HCT116 (cell line): ENCODE measurements around the gene LRRC46. TPM values are rescaled to one million over a fixed set of nuclear protein-coding genes. Genes with fewer than 3 reads are reported as not detected.

Experiments
- ATAC-seq: fragments of 200-7000 bp; cut with Tn5 transposase; 2 replicates; pipeline ENCODE4 v1.9.1; 2020; ENCODE audit warnings: mild to moderate bottlenecking, moderate library complexity
- BruUV-seq: library from RNA; stranded (reverse); fragments of 400-500 nt; replicated peaks from 2 replicates; lab custom pipeline; 2021; lab: Mats Ljungman, UMichigan
- CTCF ChIA-PET: fragments of 300-600 bp; sonication (Branson Sonifier 250); formaldehyde crosslinking; loops from one replicate; lab custom pipeline; 2021; ENCODE audit warnings: antibody characterized with exemption; lab: Charles Lee
- POLR2A ChIA-PET: fragments of 300-600, 350-600 bp; sonication (Branson Sonifier 250); formaldehyde crosslinking; loops from one replicate; lab custom pipeline; 2021; ENCODE audit warnings: antibody characterized with exemption; lab: Charles Lee
- RAD21 ChIA-PET, 2 experiments: fragments of 300-600 bp; sonication (Branson Sonifier 250); formaldehyde crosslinking; loops; one replicate each; lab custom pipeline; 2023; ENCODE audit warnings: low total read pairs in 2 of 2; ENCODE audit not compliant: uncharacterized antibody in 2 of 2, unreplicated experiment in 2 of 2, low non-redundant PET in 1 of 2; lab: Charles Lee
- DNase-seq: peaks from one replicate; pipeline ENCODE4 v3.0.0-alpha.2; 2010; ENCODE audit warnings: low read depth, low spot score
- H2AFZ ChIP-seq: fragments of 200-600 bp; shearing (Covaris generic), sonication (generic); 2 replicates; pipeline ENCODE4 v1.6.1; 2017; ENCODE audit warnings: low read depth, mixed run types, mixed read lengths, antibody characterized with exemption, low read length; ENCODE audit not compliant: poor library complexity, severe bottlenecking
- H3K27ac ChIP-seq: 2 replicates; pipeline ENCODE4 v1.5.1; 2012; ENCODE audit warnings: low read depth, low read length
- H3K27me3 ChIP-seq: fragments of 200-600 bp; sonication (generic); 2 replicates; pipeline ENCODE4 v1.6.1; 2016; ENCODE audit warnings: mixed run types, low read length, mixed read lengths; ENCODE audit not compliant: insufficient read depth
- H3K36me3 ChIP-seq, 2 experiments: fragments of 200-500 bp in 1 of 2; fragments of 200-600 bp in 1 of 2; sonication (Bioruptor generic) in 1 of 2; sonication (generic) in 1 of 2; 2 replicates each; pipeline versions ENCODE4 v1.5.1 to v1.6.1; 2014 to 2016; ENCODE audit warnings: low read length in 2 of 2, inconsistent platforms in 1 of 2, mixed read lengths in 1 of 2, mixed run types in 1 of 2; ENCODE audit not compliant: insufficient read depth in 2 of 2, control insufficient read depth in 1 of 2
- H3K4me1 ChIP-seq, 2 experiments: fragments of 200-600 bp in 1 of 2; sonication (generic) in 1 of 2; 2 replicates each; pipeline versions ENCODE4 v1.5.1 to v1.6.1; 2012 to 2017; ENCODE audit warnings: low read length in 2 of 2, inconsistent platforms in 1 of 2, mild to moderate bottlenecking in 1 of 2, mixed read lengths in 1 of 2, mixed run types in 1 of 2, moderate library complexity in 1 of 2; ENCODE audit not compliant: insufficient read depth in 2 of 2, control insufficient read depth in 1 of 2
- H3K4me2 ChIP-seq: fragments of 200-600 bp; sonication (generic); 2 replicates; pipeline ENCODE4 v1.6.1; 2017; ENCODE audit warnings: mixed run types, low read length, mixed read lengths
- H3K4me3 ChIP-seq, 2 experiments: fragments of 200-600 bp in 1 of 2; sonication (generic) in 1 of 2; replicated peaks in 1 of 2; 2 replicates each; pipeline ENCODE4 v1.5.1; 2011 to 2016; ENCODE audit warnings: low read length in 2 of 2, control low read depth in 1 of 2, low read depth in 1 of 2, mild to moderate bottlenecking in 1 of 2, mixed read lengths in 1 of 2, mixed run types in 1 of 2
- H3K79me2 ChIP-seq: fragments of 200-600 bp; sonication (generic); 2 replicates; pipeline ENCODE4 v1.6.1; 2017; ENCODE audit warnings: mild to moderate bottlenecking, mixed run types, low read length, moderate library complexity, mixed read lengths; ENCODE audit not compliant: insufficient read depth
- H3K9ac ChIP-seq: fragments of 200-600 bp; sonication (generic); 2 replicates; pipeline ENCODE4 v1.6.1; 2016; ENCODE audit warnings: low read length, mixed read lengths
- H3K9me2 ChIP-seq: fragments of 200-600 bp; sonication (generic), shearing (Covaris generic); 2 replicates; pipeline ENCODE4 v1.6.1; 2017; ENCODE audit warnings: mixed run types, mild to moderate bottlenecking, moderate library complexity; ENCODE audit not compliant: insufficient read depth
- H3K9me3 ChIP-seq, 2 experiments: fragments of 200-500 bp in 1 of 2; fragments of 200-600 bp in 1 of 2; sonication (Bioruptor generic) in 1 of 2; sonication (generic) in 1 of 2; 2 replicates each; pipeline ENCODE4 v1.6.1; 2014 to 2017; ENCODE audit warnings: low read length in 2 of 2, mixed read lengths in 2 of 2, inconsistent platforms in 1 of 2, low read depth in 1 of 2, mild to moderate bottlenecking in 1 of 2, mixed run types in 1 of 2, moderate library complexity in 1 of 2; ENCODE audit not compliant: control insufficient read depth in 1 of 2, insufficient read depth in 1 of 2
- H4K20me1 ChIP-seq: fragments of 200-600 bp; sonication (generic), shearing (Covaris generic); 2 replicates; pipeline ENCODE4 v1.6.1; 2017; ENCODE audit warnings: mixed run types, mild to moderate bottlenecking, moderate library complexity; ENCODE audit not compliant: insufficient read depth
- ATF3 ChIP-seq: IDR thresholded peaks from 2 replicates; pipeline ENCODE4 v1.6.1; 2012
- CEBPB ChIP-seq: IDR thresholded peaks from 2 replicates; pipeline ENCODE4 v1.6.1; 2012; ENCODE audit warnings: low read depth
- CTCF ChIP-seq, 3 experiments: fragments of 200-600 bp in 1 of 3; sonication (generic) in 1 of 3; IDR thresholded peaks in 2 of 3; conservative IDR thresholded peaks in 1 of 3; 2 replicates each; pipeline ENCODE4 v1.5.1; 2012 to 2017; ENCODE audit warnings: low read depth in 2 of 3, low read length in 2 of 3, antibody characterized with exemption in 1 of 3, borderline replicate concordance in 1 of 3, control low read depth in 1 of 3, mild to moderate bottlenecking in 1 of 3, mixed read lengths in 1 of 3, mixed run types in 1 of 3, moderate library complexity in 1 of 3; ENCODE audit not compliant: insufficient read depth in 1 of 3
- EGR1 ChIP-seq: IDR thresholded peaks from 2 replicates; pipeline ENCODE4 v1.6.1; 2012; ENCODE audit warnings: low read depth
- JUND ChIP-seq: IDR thresholded peaks from 2 replicates; pipeline ENCODE4 v1.6.1; 2012
- RAD21 ChIP-seq: IDR thresholded peaks from 2 replicates; pipeline ENCODE4 v1.6.1; 2012; ENCODE audit warnings: low read depth, mild to moderate bottlenecking
- SIN3A ChIP-seq: IDR thresholded peaks from 2 replicates; pipeline ENCODE4 v1.6.1; 2012; ENCODE audit warnings: low read depth
- SP1 ChIP-seq: IDR thresholded peaks from 2 replicates; pipeline ENCODE4 v1.6.1; 2012; ENCODE audit warnings: low read depth
- SRF ChIP-seq: IDR thresholded peaks from 2 replicates; pipeline ENCODE4 v1.6.1; 2012; ENCODE audit warnings: low read depth
- ZNF274 ChIP-seq: fragments of 200-500 bp; sonication (Bioruptor generic); IDR thresholded peaks from 2 replicates; pipeline ENCODE4 v1.6.1; 2014; ENCODE audit warnings: mild to moderate bottlenecking, low read depth, low read length, inconsistent platforms
- intact Hi-C: fragments of 100-400 bp; cut with micrococcal nuclease; formaldehyde crosslinking; loops from 2 replicates; pipeline ENCODE4 v1.10.0; 2022
- total RNA-seq: library from RNA; stranded (reverse); gene quantifications from one replicate; pipeline ENCODE4 v1.2.1, GENCODE V29; 2021; ENCODE audit not compliant: unreplicated experiment
- TF ChIP-seq, protein P1 (sequence below): IDR thresholded peaks from 2 replicates; pipeline ENCODE4 v1.6.1; 2011; ENCODE audit warnings: mild to moderate bottlenecking, low read length, moderate library complexity; ENCODE audit not compliant: insufficient replicate concordance; ENCODE audit errors: extremely low read depth
- TF ChIP-seq, protein P2 (sequence below): IDR thresholded peaks from 2 replicates; pipeline ENCODE4 v1.6.1; 2012; ENCODE audit warnings: low read depth
- TF ChIP-seq, protein P3 (sequence below): IDR thresholded peaks from 2 replicates; pipeline ENCODE4 v1.6.1; 2012

LRRC46 gene
- total RNA-seq, 1 experiment from 2014 or later = 0.76 TPM

DNA sequence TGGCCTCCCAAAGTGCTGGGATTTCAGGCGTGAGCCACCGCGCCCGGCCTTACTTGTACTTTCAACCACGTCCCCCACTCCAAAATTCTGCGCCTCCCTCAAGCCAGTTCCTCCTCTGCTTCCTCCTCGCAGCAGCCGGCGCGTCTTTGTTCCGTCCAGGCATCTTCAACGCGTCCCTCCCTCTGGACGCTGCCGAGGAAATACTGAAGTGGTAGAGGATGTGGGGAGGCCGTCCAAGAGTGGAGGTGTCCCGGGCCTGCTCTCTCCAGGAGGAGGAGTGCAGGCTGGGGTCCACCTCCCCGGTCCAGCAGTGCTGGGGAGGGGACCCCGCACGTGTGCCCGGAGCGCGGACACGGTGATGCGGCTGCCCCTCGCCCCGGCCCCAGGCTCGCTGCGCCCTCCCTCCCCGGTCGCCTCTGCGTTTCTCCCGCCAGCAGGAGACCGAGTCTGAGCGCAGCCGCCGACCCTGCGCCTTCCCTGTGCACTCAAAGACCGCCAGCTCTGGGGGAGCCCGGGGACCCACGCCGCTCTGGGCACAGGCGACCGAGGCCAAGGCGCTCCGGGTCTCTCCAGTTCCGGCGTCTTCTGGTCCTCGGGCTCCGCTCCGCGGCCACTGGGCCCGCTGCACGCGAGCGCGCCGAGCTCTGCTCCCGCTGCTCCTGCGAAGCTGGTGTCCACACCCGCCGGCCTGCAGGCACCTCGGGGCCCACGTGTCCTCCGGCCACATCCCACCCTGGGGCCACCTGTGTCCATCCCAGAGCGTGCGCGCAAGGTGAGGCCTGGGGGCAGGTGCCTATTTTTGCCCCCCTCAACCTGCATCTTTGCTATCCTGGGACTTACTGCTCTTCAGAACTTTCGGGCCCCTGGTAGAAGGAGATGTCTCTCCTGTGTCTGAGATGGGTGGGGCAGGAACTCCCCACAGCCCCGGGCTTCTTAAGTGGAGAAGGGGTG lies 41.6 kb upstream of the LRRC46 start:
- H3K9me2 ChIP-seq = no peaks in the 10 kb centered on the region
- H3K9ac ChIP-seq = no peak overlapping the region
- ChIA-PET POLR2A (interaction anchor here (0.7 kb wide), 1 partner anchor 12 kb away, joined by 3 read pairs; no protein-coding TSS in a partner anchor), CTCF (no interaction called here), RAD21 (no interaction called here)
- H3K4me1 ChIP-seq = peaks cover 0 to 4% of the 10 kb centered on the region in 2 experiments; a peak in 1 of 4 replicates
- H4K20me1 ChIP-seq = no peaks in the 10 kb centered on the region
- peaks cover 55% of the 10 kb centered on the region for H3K27me3 ChIP-seq
- no TSS peak for BruUV-seq
- DNase-seq = no peak
- H3K79me2 ChIP-seq = no peaks in the 10 kb centered on the region
- TF ChIP-seq SP1 (no peak), SRF (no peak), ZNF274 (no peak), ATF3 (no peak), JUND (no peak), EGR1 (no peak), CTCF (IDR thresholded peaks at IDR 0.05 in 2 of 3, conservative IDR thresholded peaks at IDR 0.05 in 1 of 3; ENCODE audit: borderline replicate concordance in 1 of 3, insufficient read depth in 1 of 3, low read depth in 2 of 3, low read length in 2 of 3) (peak in 2 of 3 experiments; percentile 39 to 42; a peak in 4 of 6 replicates), CEBPB (no peak), RAD21 (peak; percentile 56), SIN3A (no peak)
- TF ChIP-seq, protein P1, sequence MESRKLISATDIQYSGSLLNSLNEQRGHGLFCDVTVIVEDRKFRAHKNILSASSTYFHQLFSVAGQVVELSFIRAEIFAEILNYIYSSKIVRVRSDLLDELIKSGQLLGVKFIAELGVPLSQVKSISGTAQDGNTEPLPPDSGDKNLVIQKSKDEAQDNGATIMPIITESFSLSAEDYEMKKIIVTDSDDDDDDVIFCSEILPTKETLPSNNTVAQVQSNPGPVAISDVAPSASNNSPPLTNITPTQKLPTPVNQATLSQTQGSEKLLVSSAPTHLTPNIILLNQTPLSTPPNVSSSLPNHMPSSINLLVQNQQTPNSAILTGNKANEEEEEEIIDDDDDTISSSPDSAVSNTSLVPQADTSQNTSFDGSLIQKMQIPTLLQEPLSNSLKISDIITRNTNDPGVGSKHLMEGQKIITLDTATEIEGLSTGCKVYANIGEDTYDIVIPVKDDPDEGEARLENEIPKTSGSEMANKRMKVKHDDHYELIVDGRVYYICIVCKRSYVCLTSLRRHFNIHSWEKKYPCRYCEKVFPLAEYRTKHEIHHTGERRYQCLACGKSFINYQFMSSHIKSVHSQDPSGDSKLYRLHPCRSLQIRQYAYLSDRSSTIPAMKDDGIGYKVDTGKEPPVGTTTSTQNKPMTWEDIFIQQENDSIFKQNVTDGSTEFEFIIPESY = no peak
- TF ChIP-seq, protein P2, sequence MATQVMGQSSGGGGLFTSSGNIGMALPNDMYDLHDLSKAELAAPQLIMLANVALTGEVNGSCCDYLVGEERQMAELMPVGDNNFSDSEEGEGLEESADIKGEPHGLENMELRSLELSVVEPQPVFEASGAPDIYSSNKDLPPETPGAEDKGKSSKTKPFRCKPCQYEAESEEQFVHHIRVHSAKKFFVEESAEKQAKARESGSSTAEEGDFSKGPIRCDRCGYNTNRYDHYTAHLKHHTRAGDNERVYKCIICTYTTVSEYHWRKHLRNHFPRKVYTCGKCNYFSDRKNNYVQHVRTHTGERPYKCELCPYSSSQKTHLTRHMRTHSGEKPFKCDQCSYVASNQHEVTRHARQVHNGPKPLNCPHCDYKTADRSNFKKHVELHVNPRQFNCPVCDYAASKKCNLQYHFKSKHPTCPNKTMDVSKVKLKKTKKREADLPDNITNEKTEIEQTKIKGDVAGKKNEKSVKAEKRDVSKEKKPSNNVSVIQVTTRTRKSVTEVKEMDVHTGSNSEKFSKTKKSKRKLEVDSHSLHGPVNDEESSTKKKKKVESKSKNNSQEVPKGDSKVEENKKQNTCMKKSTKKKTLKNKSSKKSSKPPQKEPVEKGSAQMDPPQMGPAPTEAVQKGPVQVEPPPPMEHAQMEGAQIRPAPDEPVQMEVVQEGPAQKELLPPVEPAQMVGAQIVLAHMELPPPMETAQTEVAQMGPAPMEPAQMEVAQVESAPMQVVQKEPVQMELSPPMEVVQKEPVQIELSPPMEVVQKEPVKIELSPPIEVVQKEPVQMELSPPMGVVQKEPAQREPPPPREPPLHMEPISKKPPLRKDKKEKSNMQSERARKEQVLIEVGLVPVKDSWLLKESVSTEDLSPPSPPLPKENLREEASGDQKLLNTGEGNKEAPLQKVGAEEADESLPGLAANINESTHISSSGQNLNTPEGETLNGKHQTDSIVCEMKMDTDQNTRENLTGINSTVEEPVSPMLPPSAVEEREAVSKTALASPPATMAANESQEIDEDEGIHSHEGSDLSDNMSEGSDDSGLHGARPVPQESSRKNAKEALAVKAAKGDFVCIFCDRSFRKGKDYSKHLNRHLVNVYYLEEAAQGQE = no peak
- TF ChIP-seq, protein P3, sequence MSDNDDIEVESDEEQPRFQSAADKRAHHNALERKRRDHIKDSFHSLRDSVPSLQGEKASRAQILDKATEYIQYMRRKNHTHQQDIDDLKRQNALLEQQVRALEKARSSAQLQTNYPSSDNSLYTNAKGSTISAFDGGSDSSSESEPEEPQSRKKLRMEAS = peak; percentile 45; the same call in 1 of the 2 replicates
- H2AFZ ChIP-seq = no peak overlapping the region
- no peak overlapping the region for H3K27ac ChIP-seq
- H3K9me3 ChIP-seq = no peaks in the 10 kb centered on the region
- no peaks in the 10 kb centered on the region for H3K36me3 ChIP-seq
- intact Hi-C loops = loop anchor here (5.0 kb wide), 1 partner anchor 38 kb away; no protein-coding TSS in a partner anchor
- ATAC-seq = peak; percentile 92
- H3K4me3 ChIP-seq = no peak overlapping the region
- H3K4me2 ChIP-seq = peak overlapping the region; percentile 25
